ENCODE data around the gene GNAI3.

The GNAI3 gene

DNA sequence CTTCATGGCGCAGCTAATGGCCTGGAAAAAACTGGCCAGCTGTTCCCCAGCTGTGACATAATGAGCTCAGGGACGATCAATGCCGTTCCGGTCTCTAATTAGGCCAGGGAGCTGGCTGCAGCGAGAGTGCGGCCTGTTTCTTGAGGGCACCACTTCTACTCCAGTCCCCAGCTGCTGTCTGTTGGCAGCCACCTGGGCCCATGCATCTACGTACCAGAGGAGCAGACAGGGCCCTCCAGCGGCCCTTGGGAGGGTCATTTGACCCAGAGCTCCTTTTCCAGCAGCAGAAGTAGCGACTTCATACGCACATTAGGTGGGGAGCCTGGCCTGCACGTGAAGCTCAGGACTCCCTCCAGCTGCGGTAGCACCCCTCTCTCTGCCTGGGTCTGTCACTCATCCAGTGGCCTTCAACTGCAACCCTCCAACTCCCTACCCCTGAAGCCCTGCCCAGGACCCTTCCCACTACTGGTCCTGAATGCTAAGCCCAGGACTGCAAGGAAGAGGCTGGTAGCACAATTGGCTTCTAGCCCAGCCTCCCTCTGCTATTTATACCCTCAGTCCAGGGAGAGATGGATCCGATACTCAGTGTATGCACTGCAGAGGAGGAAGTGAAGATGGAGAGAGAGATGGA is 17.8 kb upstream of the GNAI3 start:
- H4K8ac ChIP-seq (ENCODE audit: low read depth, low read length), result no peak overlapping the region
- H2AFZ ChIP-seq (ENCODE audit: low read length), result peak overlapping the region; percentile 24
- H3K4me1 ChIP-seq (ENCODE audit: control insufficient read depth in 2 of 2, insufficient read depth in 1 of 2, low read depth in 1 of 2, low read length in 2 of 2), result peaks cover 8 to 12% of the 10 kb centered on the region in 2 donors
- H3K18ac ChIP-seq (ENCODE audit: low read length), result peak overlapping the region; percentile 9
- H2BK120ac ChIP-seq (ENCODE audit: low read depth, low read length), result no peak overlapping the region
- no peak overlapping the region for H3K27ac ChIP-seq (replicated peaks; ENCODE audit: low read length)
- H3K14ac ChIP-seq (ENCODE audit: low read length), result no peak overlapping the region
- no peak overlapping the region for H2BK15ac ChIP-seq (ENCODE audit: low read length)
- no peak overlapping the region for H3K23ac ChIP-seq (ENCODE audit: low read depth, low read length, poor library complexity)
- H3K9me3 ChIP-seq (replicated peaks in 1 of 2; ENCODE audit: control insufficient read depth in 2 of 2, insufficient read depth in 1 of 2, low read depth in 1 of 2, low read length in 2 of 2), result no peaks in the 10 kb centered on the region
- no peak overlapping the region for H3K9ac ChIP-seq (ENCODE audit: low read depth, low read length, poor library complexity)
- H3K4me2 ChIP-seq (ENCODE audit: insufficient read depth, low read length, poor library complexity, severe bottlenecking), result no peak overlapping the region
- no peak overlapping the region for H4K91ac ChIP-seq (ENCODE audit: low read depth, low read length, poor library complexity)
- no peak overlapping the region for H3K4me3 ChIP-seq (ENCODE audit: low read length in 2 of 2)
- no peak overlapping the region for H2BK12ac ChIP-seq (ENCODE audit: low read length)
- no CpG with 5 or more reads among the region's 13 CpGs for WGBS, 2 donors (ENCODE audit: extremely low coverage in 2 of 2, insufficient read length in 2 of 2, insufficient replicate concordance in 1 of 2)
- peaks cover 0 to 59% (median 0%) of the 10 kb centered on the region in 3 experiments for H3K27me3 ChIP-seq (ENCODE audit: control insufficient read depth in 3 of 3, insufficient read depth in 3 of 3, low read depth in 1 of 3, low read length in 3 of 3)
- no peaks in the 10 kb centered on the region for H3K36me3 ChIP-seq (replicated peaks in 1 of 2; ENCODE audit: control insufficient read depth in 2 of 2, insufficient read depth in 2 of 2, low read length in 2 of 2)
- H2AK5ac ChIP-seq (ENCODE audit: low read depth, low read length), result no peak overlapping the region
- DNase-seq (ENCODE audit: low spot score), result no peak
- H3K79me1 ChIP-seq (ENCODE audit: low read depth, low read length), result no peaks in the 10 kb centered on the region
- no peak overlapping the region for H2BK5ac ChIP-seq (ENCODE audit: low read length)
- no peak overlapping the region for H3K4ac ChIP-seq (ENCODE audit: low read length)

DNA sequence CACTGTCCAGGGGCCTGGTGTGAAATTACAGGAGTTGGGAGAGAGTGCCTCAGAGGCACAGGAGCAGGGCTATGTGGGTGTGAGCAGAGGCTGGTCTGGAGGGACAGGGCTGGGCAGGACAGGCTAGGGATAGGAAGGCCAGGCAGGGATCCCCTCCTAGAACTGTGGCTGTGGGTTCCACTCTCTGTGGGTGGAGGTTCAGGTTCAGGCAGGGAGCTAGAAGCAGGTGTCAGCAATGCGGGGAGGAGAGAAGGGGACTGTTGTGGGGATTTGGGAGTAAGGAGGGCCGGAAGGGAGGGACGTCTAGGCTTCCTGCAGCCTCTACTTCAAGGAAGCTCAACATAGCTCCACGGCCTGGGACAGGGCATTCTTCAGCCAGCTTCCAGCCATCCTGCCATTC is 17.0 kb upstream of the GNAI3 start:
- Histone ChIP-seq H3K79me1 (ENCODE audit: low read depth, low read length) (no peaks in the 10 kb centered on the region), H3K23ac (ENCODE audit: low read depth, low read length, poor library complexity) (no peak overlapping the region), H3K18ac (ENCODE audit: low read length) (no peak overlapping the region), H3K27me3 (ENCODE audit: control insufficient read depth in 3 of 3, insufficient read depth in 3 of 3, low read depth in 1 of 3, low read length in 3 of 3) (peaks cover 0 to 55% (median 0%) of the 10 kb centered on the region in 3 experiments), H3K36me3 (replicated peaks in 1 of 2; ENCODE audit: control insufficient read depth in 2 of 2, insufficient read depth in 2 of 2, low read length in 2 of 2) (no peaks in the 10 kb centered on the region), H2BK5ac (ENCODE audit: low read length) (no peak overlapping the region), H4K8ac (ENCODE audit: low read depth, low read length) (no peak overlapping the region), H3K4me3 (ENCODE audit: low read length in 2 of 2) (no peak overlapping the region), H3K4me2 (ENCODE audit: insufficient read depth, low read length, poor library complexity, severe bottlenecking) (no peak overlapping the region), H3K27ac (replicated peaks; ENCODE audit: low read length) (no peak overlapping the region), H3K9ac (ENCODE audit: low read depth, low read length, poor library complexity) (no peak overlapping the region), H2AK5ac (ENCODE audit: low read depth, low read length) (peak overlapping the region; percentile 10), H3K4ac (ENCODE audit: low read length) (no peak overlapping the region), H3K9me3 (replicated peaks in 1 of 2; ENCODE audit: control insufficient read depth in 2 of 2, insufficient read depth in 1 of 2, low read depth in 1 of 2, low read length in 2 of 2) (no peaks in the 10 kb centered on the region), H2BK15ac (ENCODE audit: low read length) (no peak overlapping the region), H3K14ac (ENCODE audit: low read length) (no peak overlapping the region), H2BK12ac (ENCODE audit: low read length) (no peak overlapping the region), H2AFZ (ENCODE audit: low read length) (peak overlapping the region; percentile 95), H4K91ac (ENCODE audit: low read depth, low read length, poor library complexity) (no peak overlapping the region), H3K4me1 (ENCODE audit: control insufficient read depth in 2 of 2, insufficient read depth in 1 of 2, low read depth in 1 of 2, low read length in 2 of 2) (peaks cover 11 to 12% of the 10 kb centered on the region in 2 donors), H2BK120ac (ENCODE audit: low read depth, low read length) (peak overlapping the region; percentile 4)
- DNase-seq (ENCODE audit: low spot score), result no peak
- no CpG with 5 or more reads among the region's 4 CpGs for WGBS, 2 donors (ENCODE audit: extremely low coverage in 2 of 2, insufficient read length in 2 of 2, insufficient replicate concordance in 1 of 2)

- H3K27ac ChIP-seq (replicated peaks; ENCODE audit: low read length), result no peak overlapping the region
- H3K79me1 ChIP-seq (ENCODE audit: low read depth, low read length), result no peaks in the 10 kb centered on the region
- no peak overlapping the region for H3K4me3 ChIP-seq (ENCODE audit: low read length in 2 of 2)
- H4K8ac ChIP-seq (ENCODE audit: low read depth, low read length), result no peak overlapping the region
- H2BK12ac ChIP-seq (ENCODE audit: low read length), result no peak overlapping the region
- no peak overlapping the region for H4K91ac ChIP-seq (ENCODE audit: low read depth, low read length, poor library complexity)
- H2AK5ac ChIP-seq (ENCODE audit: low read depth, low read length), result no peak overlapping the region
- no peak for DNase-seq (ENCODE audit: low spot score)
- H3K4me1 ChIP-seq (ENCODE audit: control insufficient read depth in 2 of 2, insufficient read depth in 1 of 2, low read depth in 1 of 2, low read length in 2 of 2), result peaks cover 11 to 12% of the 10 kb centered on the region in 2 donors
- peak overlapping the region; percentile 4 for H2BK120ac ChIP-seq (ENCODE audit: low read depth, low read length)
- peak overlapping the region; percentile 95 for H2AFZ ChIP-seq (ENCODE audit: low read length)
- H3K27me3 ChIP-seq (ENCODE audit: control insufficient read depth in 3 of 3, insufficient read depth in 3 of 3, low read depth in 1 of 3, low read length in 3 of 3), result peaks cover 0 to 52% (median 0%) of the 10 kb centered on the region in 3 experiments
- H3K4ac ChIP-seq (ENCODE audit: low read length), result no peak overlapping the region
- no peak overlapping the region for H2BK15ac ChIP-seq (ENCODE audit: low read length)
- no peaks in the 10 kb centered on the region for H3K9me3 ChIP-seq (replicated peaks in 1 of 2; ENCODE audit: control insufficient read depth in 2 of 2, insufficient read depth in 1 of 2, low read depth in 1 of 2, low read length in 2 of 2)
- no peak overlapping the region for H3K14ac ChIP-seq (ENCODE audit: low read length)
- H3K9ac ChIP-seq (ENCODE audit: low read depth, low read length, poor library complexity), result no peak overlapping the region
- H3K36me3 ChIP-seq (replicated peaks in 1 of 2; ENCODE audit: control insufficient read depth in 2 of 2, insufficient read depth in 2 of 2, low read length in 2 of 2), result no peaks in the 10 kb centered on the region
- WGBS, 2 donors (ENCODE audit: extremely low coverage in 2 of 2, insufficient read length in 2 of 2, insufficient replicate concordance in 1 of 2), result no CpG with 5 or more reads among the region's 16 CpGs
- no peak overlapping the region for H2BK5ac ChIP-seq (ENCODE audit: low read length)
- peak overlapping the region; percentile 23 for H3K18ac ChIP-seq (ENCODE audit: low read length)
- H3K23ac ChIP-seq (ENCODE audit: low read depth, low read length, poor library complexity), result no peak overlapping the region
- H3K4me2 ChIP-seq (ENCODE audit: insufficient read depth, low read length, poor library complexity, severe bottlenecking), result no peak overlapping the region
Observed at GRCh38 chr1:109531826-109532364, 16.5 kb upstream of the GNAI3 start.

DNA sequence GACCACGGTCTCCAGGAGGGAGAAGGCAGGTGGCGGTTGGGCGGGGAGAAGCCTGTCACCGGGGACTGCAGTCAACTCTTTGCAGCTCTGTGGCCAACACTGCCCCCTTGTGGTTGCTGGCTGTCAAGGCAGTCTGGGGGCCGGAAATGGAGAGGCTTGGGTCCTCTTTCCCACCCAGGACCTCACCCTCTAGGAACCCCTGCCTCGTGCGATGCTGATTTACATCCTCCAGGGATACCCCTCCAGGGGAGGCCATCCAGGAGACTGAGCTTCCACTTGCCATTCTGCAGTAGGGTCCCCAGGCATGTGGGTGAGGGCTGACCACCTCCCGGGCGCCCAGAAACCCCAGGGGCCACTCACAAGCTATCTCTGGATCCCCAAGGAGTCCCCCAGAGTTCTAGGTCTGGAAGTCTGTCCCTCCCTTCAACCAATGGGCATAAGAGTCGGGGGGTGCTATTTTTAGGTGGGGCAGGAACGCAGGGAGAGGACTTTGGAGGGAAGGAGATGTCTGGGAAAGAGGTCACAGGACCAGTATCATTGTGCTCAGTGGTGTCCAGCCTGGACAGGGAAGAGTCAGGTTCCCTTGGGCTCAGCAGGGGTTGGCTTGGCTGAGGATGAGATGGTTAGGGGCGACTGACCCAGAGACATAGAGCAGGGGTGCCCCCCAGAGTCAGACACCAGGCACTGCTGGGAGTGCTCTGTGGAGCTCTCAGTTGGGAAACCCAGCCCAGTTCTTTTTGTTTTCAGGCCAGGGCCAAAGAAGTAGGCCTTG is 15.9 kb upstream of the GNAI3 start:
- H3K27ac ChIP-seq (replicated peaks; ENCODE audit: low read length), result no peak overlapping the region
- H3K4me1 ChIP-seq (ENCODE audit: control insufficient read depth in 2 of 2, insufficient read depth in 1 of 2, low read depth in 1 of 2, low read length in 2 of 2), result peaks cover 11 to 12% of the 10 kb centered on the region in 2 donors
- H3K4ac ChIP-seq (ENCODE audit: low read length), result no peak overlapping the region
- peaks cover 0 to 47% (median 0%) of the 10 kb centered on the region in 3 experiments for H3K27me3 ChIP-seq (ENCODE audit: control insufficient read depth in 3 of 3, insufficient read depth in 3 of 3, low read depth in 1 of 3, low read length in 3 of 3)
- DNase-seq (ENCODE audit: low spot score), result peak; percentile 79
- no peak overlapping the region for H4K91ac ChIP-seq (ENCODE audit: low read depth, low read length, poor library complexity)
- no peak overlapping the region for H2BK5ac ChIP-seq (ENCODE audit: low read length)
- H2AFZ ChIP-seq (ENCODE audit: low read length), result peak overlapping the region; percentile 95
- H4K8ac ChIP-seq (ENCODE audit: low read depth, low read length), result no peak overlapping the region
- H3K36me3 ChIP-seq (replicated peaks in 1 of 2; ENCODE audit: control insufficient read depth in 2 of 2, insufficient read depth in 2 of 2, low read length in 2 of 2), result no peaks in the 10 kb centered on the region
- peak overlapping the region; percentile 23 for H3K23ac ChIP-seq (ENCODE audit: low read depth, low read length, poor library complexity)
- no peak overlapping the region for H3K9ac ChIP-seq (ENCODE audit: low read depth, low read length, poor library complexity)
- H3K79me1 ChIP-seq (ENCODE audit: low read depth, low read length), result no peaks in the 10 kb centered on the region
- H2BK12ac ChIP-seq (ENCODE audit: low read length), result no peak overlapping the region
- no peak overlapping the region for H2BK15ac ChIP-seq (ENCODE audit: low read length)
- no CpG with 5 or more reads among the region's 12 CpGs for WGBS, 2 donors (ENCODE audit: extremely low coverage in 2 of 2, insufficient read length in 2 of 2, insufficient replicate concordance in 1 of 2)
- H3K18ac ChIP-seq (ENCODE audit: low read length), result peak overlapping the region; percentile 54
- no peak overlapping the region for H3K4me2 ChIP-seq (ENCODE audit: insufficient read depth, low read length, poor library complexity, severe bottlenecking)
- H2BK120ac ChIP-seq (ENCODE audit: low read depth, low read length), result no peak overlapping the region
- peak overlapping the region in 1 of 2 donors; percentile 21 for H3K4me3 ChIP-seq (ENCODE audit: low read length in 2 of 2)
- no peaks in the 10 kb centered on the region for H3K9me3 ChIP-seq (replicated peaks in 1 of 2; ENCODE audit: control insufficient read depth in 2 of 2, insufficient read depth in 1 of 2, low read depth in 1 of 2, low read length in 2 of 2)
- no peak overlapping the region for H2AK5ac ChIP-seq (ENCODE audit: low read depth, low read length)
- H3K14ac ChIP-seq (ENCODE audit: low read length), result no peak overlapping the region
